HEK293T (cell line): ENCODE data around the gene KIF1A.

Experiments used
- BHLHE40 ChIP-seq: fragments of 450-650 bp; IDR thresholded peaks from 2 replicates; pipeline ENCODE4 v1.6.1; 2016; ENCODE audit warnings: mild to moderate bottlenecking, moderate library complexity, borderline replicate concordance
- CTBP1 ChIP-seq: fragments of 450-650 bp; IDR thresholded peaks from 2 replicates; pipeline ENCODE4 v1.6.1; 2016; ENCODE audit warnings: borderline replicate concordance
- ELF4 ChIP-seq: fragments of 450-650 bp; IDR thresholded peaks from 2 replicates; pipeline ENCODE4 v1.6.1; 2017; ENCODE audit warnings: antibody characterized with exemption
- FOXA1 ChIP-seq: fragments of 450-650 bp; IDR thresholded peaks from 2 replicates; pipeline ENCODE4 v1.6.1; 2016; ENCODE audit warnings: mild to moderate bottlenecking
- FOXK2 ChIP-seq: fragments of 450-650 bp; IDR thresholded peaks from 2 replicates; pipeline ENCODE4 v1.6.1; 2016; ENCODE audit warnings: mild to moderate bottlenecking
- FOXM1 ChIP-seq: fragments of 450-650 bp; IDR thresholded peaks from 2 replicates; pipeline ENCODE4 v1.6.1; 2017; ENCODE audit warnings: mild to moderate bottlenecking, borderline replicate concordance
- HDGF ChIP-seq: fragments of 450-650 bp; IDR thresholded peaks from 2 replicates; pipeline ENCODE4 v1.6.1; 2017; ENCODE audit warnings: antibody characterized with exemption, borderline replicate concordance
- L3MBTL2 ChIP-seq: fragments of 450-650 bp; conservative IDR thresholded peaks from 2 replicates; pipeline ENCODE4 v1.6.1; 2016; ENCODE audit warnings: mild to moderate bottlenecking
- NFRKB ChIP-seq: fragments of 450-650 bp; IDR thresholded peaks from 2 replicates; pipeline ENCODE4 v1.6.1; 2016; ENCODE audit warnings: mild to moderate bottlenecking, moderate library complexity
- SP1 ChIP-seq: fragments of 450-650 bp; IDR thresholded peaks from 2 replicates; pipeline ENCODE4 v1.6.1; 2017
- SUZ12 ChIP-seq: fragments of 450-650 bp; IDR thresholded peaks from 2 replicates; pipeline ENCODE4 v1.6.1; 2016; ENCODE audit warnings: mild to moderate bottlenecking
- TARDBP ChIP-seq: fragments of 450-650 bp; IDR thresholded peaks from 2 replicates; pipeline ENCODE4 v1.6.1; 2016
- ZNF384 ChIP-seq: fragments of 450-650 bp; IDR thresholded peaks from 2 replicates; pipeline ENCODE4 v1.6.1; 2016
- TF ChIP-seq, protein P1 (sequence below): fragments of 450-650 bp; IDR thresholded peaks from 2 replicates; pipeline ENCODE4 v1.6.1; 2016

DNA sequence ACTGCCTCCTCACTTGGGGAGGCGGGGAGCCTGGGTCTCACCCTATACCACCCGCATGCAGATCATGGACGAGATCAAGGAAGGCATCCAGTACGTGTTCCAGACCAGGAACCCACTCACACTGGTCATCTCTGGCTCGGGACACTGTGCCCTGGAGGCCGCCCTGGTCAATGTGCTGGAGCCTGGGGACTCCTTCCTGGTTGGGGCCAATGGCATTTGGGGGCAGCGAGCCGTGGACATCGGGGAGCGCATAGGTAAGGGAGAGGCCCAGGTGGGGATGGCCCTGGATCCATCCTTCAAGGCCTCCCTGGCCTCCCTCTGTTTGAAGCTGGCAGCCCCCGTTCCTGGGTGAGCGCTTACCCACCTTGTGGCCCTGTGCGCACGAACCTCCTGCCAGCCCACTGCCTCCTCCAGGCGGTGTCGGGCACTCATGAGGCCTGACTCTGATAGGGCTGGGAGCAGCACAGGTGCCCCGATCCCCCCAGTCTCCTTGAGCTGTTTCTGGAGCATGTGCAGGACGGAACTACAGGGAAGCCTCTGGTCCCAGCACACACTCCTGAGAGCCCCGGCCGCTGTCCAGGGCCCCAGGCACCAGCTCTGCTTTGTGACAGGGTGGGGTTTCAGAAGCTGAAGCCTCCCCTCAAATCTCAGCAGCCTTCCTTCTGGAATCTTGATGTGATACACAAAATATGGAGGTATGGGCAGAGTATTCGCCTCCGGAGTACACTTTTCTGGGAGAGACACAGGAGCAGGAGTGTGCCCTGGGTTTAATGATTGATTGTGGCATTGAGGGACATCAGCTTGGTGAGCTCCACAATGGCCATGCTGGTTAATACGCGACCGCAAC lies 49.3 kb upstream of the KIF1A start:
- TF ChIP-seq FOXA1 (no peak), NFRKB (no peak), CTBP1 (no peak), BHLHE40 (no peak), TARDBP (no peak), FOXK2 (no peak), HDGF (no peak), SUZ12 (no peak), FOXM1 (no peak), ELF4 (no peak), SP1 (no peak), L3MBTL2 (no peak), ZNF384 (no peak)
- TF ChIP-seq, protein P1, sequence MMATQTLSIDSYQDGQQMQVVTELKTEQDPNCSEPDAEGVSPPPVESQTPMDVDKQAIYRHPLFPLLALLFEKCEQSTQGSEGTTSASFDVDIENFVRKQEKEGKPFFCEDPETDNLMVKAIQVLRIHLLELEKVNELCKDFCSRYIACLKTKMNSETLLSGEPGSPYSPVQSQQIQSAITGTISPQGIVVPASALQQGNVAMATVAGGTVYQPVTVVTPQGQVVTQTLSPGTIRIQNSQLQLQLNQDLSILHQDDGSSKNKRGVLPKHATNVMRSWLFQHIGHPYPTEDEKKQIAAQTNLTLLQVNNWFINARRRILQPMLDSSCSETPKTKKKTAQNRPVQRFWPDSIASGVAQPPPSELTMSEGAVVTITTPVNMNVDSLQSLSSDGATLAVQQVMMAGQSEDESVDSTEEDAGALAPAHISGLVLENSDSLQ = no peak
